ENCODE measurements around the gene NRXN3.

DNA sequence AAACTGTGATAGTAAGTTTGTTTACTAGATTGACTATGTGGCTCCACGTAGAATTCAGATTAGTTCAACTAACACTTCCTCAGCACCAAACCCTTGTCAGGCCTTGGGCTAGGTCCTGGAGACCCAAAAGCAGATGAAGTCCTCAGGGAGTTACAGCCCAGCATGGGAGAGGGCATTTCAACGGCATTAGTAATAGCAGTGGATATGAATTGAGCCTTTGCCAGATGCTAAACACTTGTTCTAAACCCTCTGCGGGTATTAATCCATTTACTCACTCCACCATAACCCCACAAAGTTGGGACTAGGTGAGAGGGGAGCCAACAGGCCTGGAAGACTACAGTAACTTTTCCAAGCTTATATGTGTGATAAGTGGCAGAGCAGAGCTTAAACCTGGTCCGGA, 1326.5 kb downstream of the NRXN3 start:
- TF ChIP-seq GATA2 (IDR thresholded peaks at IDR 0.05; ENCODE audit: low read depth, low read length) (no peak), GATA3 (IDR thresholded peaks at IDR 0.05; ENCODE audit: low read depth, low read length) (no peak)

Measured in SH-SY5Y (cell line).